HG02885 (cell line): Measurements from ENCODE around the gene RGS17.
A peak's percentile ranks its signal among the peaks of the same experiment; 100 is the strongest.
"Not testable (repeated sequence)": the region's sequence is repeated elsewhere in the genome, so short reads cannot be mapped to it uniquely, and the experiment has no call there.

Source experiments
- ATAC-seq: cut with Tn5 transposase; IDR thresholded peaks from one replicate; pipeline ENCODE4 v1.9.1; 2021; ENCODE audit warnings: mild to moderate bottlenecking; ENCODE audit not compliant: unreplicated experiment, poor library complexity

The RGS17 gene

GRCh38 chr6:153126218-153126617, 4.9 kb downstream of the RGS17 start:
- ATAC-seq: no peak

GRCh38 chr6:153125032-153125431, 6.0 kb downstream of the RGS17 start:
- no peak for ATAC-seq

GRCh38 chr6:153123801-153124200, 7.3 kb downstream of the RGS17 start:
- ATAC-seq: peak; percentile 35

GRCh38 chr6:153121311-153121710, 9.8 kb downstream of the RGS17 start:
- no peak for ATAC-seq

- peak; percentile 98 for ATAC-seq
These were observed 12.8 kb downstream of the RGS17 start for GRCh38 chr6:153117986-153118879.

GRCh38 chr6:153111082-153111481, 20.0 kb downstream of the RGS17 start:
- ATAC-seq: not testable (repeated sequence)

GRCh38 chr6:153110612-153111011, 20.5 kb downstream of the RGS17 start:
- not testable (repeated sequence) for ATAC-seq

GRCh38 chr6:153108315-153108714, 22.8 kb downstream of the RGS17 start:
- no peak for ATAC-seq

- no peak for ATAC-seq
These were observed 25.1 kb downstream of the RGS17 start for GRCh38 chr6:153106021-153106420.

GRCh38 chr6:153104220-153104619, 26.9 kb downstream of the RGS17 start:
- no peak for ATAC-seq

GRCh38 chr6:153103319-153103655, 27.8 kb downstream of the RGS17 start:
- ATAC-seq: no peak

GRCh38 chr6:153102605-153103318, 28.3 kb downstream of the RGS17 start:
- ATAC-seq: no peak

GRCh38 chr6:153101461-153101860, 29.6 kb downstream of the RGS17 start:
- ATAC-seq: no peak

GRCh38 chr6:153099636-153100035, 31.4 kb downstream of the RGS17 start:
- peak; percentile 91 for ATAC-seq

- no peak for ATAC-seq
These were observed 34.3 kb downstream of the RGS17 start for GRCh38 chr6:153096792-153097191.

- ATAC-seq: no peak
These were observed 35.1 kb downstream of the RGS17 start for GRCh38 chr6:153096031-153096430.

- peak; percentile 94 for ATAC-seq
These were observed 38.7 kb downstream of the RGS17 start for GRCh38 chr6:153092082-153093013.

- ATAC-seq: no peak
These were observed 40.7 kb downstream of the RGS17 start for GRCh38 chr6:153090241-153090930.

- no peak for ATAC-seq
These were observed 42.3 kb downstream of the RGS17 start for GRCh38 chr6:153088796-153089195.

GRCh38 chr6:153087436-153087835, 43.6 kb downstream of the RGS17 start:
- no peak for ATAC-seq
